Measurements from ENCODE around the gene CACNA1B. TPM values are rescaled to one million over a fixed set of nuclear protein-coding genes. Genes with fewer than 3 reads are reported as not detected.
A peak's percentile ranks its signal among the peaks of the same experiment; 100 is the strongest.

CACNA1B gene
- total RNA-seq, 6 experiments from 2014 or later = not detected

DNA sequence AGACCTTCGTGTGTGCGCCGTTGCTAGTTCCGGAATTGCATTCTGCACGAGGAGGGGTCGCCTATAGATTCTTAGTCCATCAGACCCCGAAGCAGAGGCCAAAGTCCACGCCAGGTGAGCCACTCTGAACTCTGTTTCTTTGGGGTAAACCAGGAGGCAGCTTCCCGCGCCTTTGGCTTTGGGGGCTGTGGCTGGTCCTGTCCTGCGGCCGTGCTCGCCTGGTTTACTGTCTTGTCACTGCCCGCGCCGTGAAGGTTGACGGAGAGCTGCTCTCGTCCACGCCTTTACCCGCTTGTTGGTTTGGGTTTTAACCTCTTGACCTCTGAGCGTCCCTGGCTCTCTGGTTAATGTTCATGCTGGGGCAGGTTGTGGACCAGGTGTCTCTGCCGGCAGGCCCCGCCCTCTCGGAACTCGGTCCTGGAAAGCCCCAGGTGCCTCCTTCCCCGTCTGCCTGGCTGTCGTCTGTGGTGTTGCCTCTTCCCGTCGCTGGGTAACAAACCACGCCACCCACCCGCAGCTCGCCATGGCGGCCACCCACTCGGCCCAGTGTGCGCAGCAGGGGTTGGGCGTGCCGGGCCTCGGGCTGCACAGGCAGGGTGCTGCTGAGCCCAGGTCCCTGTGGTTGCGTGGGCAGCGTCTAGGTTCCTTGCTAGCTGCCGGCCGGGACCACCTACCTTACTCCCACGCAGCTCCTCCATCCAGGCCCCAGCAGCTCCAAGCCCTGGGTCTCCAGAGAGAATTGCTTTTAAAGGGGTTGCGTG, 44.6 kb upstream of the CACNA1B start:
- H3K9me3 Mint-ChIP-seq = no peaks in the 10 kb centered on the region
- H3K36me3 Mint-ChIP-seq (ENCODE audit: low read depth) = peaks cover 23% of the 10 kb centered on the region

GRCh38 chr9:137833721-137834613, 43.6 kb upstream of the CACNA1B start:
- Mint-ChIP-seq H3K27me3 (ENCODE audit: insufficient read depth) (no peaks in the 10 kb centered on the region), H3K4me1 (ENCODE audit: low read depth) (no peaks in the 10 kb centered on the region), H3K4me3 (no peak overlapping the region), H3K36me3 (ENCODE audit: low read depth) (peaks cover 28% of the 10 kb centered on the region), H3K9me3 (peaks cover 6% of the 10 kb centered on the region; the same call in 1 of the 2 replicates), H3K27ac (no peak overlapping the region)
- TF ChIP-seq, protein P1, sequence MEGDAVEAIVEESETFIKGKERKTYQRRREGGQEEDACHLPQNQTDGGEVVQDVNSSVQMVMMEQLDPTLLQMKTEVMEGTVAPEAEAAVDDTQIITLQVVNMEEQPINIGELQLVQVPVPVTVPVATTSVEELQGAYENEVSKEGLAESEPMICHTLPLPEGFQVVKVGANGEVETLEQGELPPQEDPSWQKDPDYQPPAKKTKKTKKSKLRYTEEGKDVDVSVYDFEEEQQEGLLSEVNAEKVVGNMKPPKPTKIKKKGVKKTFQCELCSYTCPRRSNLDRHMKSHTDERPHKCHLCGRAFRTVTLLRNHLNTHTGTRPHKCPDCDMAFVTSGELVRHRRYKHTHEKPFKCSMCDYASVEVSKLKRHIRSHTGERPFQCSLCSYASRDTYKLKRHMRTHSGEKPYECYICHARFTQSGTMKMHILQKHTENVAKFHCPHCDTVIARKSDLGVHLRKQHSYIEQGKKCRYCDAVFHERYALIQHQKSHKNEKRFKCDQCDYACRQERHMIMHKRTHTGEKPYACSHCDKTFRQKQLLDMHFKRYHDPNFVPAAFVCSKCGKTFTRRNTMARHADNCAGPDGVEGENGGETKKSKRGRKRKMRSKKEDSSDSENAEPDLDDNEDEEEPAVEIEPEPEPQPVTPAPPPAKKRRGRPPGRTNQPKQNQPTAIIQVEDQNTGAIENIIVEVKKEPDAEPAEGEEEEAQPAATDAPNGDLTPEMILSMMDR (IDR thresholded peaks at IDR 0.05) = no peak
- no peak for DNase-seq

More for the DNA sequence above, 44.6 kb upstream of the CACNA1B start:
- no peak overlapping the region for H3K27ac Mint-ChIP-seq
- no peaks in the 10 kb centered on the region for H3K4me1 Mint-ChIP-seq (ENCODE audit: low read depth)
- H3K4me3 Mint-ChIP-seq = no peak overlapping the region
- no peaks in the 10 kb centered on the region for H3K27me3 Mint-ChIP-seq (ENCODE audit: insufficient read depth)
- TF ChIP-seq, protein P1 (IDR thresholded peaks at IDR 0.05) = no peak
- DNase-seq = no peak

DNA sequence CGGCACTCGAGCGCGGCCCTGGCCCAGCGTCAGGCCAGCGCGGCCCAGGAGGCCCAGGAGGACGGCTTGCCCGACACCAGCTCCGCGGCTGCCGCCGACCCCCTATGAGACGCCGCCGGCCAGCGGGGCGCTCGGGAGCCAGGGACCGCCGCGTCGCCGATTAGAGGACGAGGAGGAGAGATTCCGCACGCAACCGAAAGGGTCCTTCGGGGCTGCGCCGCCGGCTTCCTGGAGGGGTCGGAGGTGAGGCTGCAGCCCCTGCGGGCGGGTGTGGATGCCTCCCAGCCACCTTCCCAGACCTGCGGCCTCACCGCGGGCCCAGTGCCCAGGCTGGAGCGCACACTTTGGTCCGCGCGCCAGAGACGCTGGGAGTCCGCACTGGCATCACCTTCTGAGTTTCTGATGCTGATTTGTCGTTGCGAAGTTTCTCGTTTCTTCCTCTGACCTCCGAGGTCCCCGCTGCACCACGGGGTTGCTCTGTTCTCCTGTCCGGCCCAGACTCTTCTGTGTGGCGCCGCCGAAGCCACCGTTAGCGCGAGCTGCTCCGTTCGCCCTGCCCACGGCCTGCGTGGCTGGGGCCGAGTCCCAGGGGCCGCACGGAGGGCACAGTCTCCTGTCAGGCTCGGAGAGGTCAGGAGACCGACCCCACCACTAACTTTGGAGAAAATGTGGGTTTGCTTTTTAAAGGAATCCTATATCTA, 42.6 kb upstream of the CACNA1B start:
- H3K9me3 Mint-ChIP-seq = peaks cover 13% of the 10 kb centered on the region
- DNase-seq = no peak
- H3K36me3 Mint-ChIP-seq (ENCODE audit: low read depth) = peaks cover 26% of the 10 kb centered on the region

DNA sequence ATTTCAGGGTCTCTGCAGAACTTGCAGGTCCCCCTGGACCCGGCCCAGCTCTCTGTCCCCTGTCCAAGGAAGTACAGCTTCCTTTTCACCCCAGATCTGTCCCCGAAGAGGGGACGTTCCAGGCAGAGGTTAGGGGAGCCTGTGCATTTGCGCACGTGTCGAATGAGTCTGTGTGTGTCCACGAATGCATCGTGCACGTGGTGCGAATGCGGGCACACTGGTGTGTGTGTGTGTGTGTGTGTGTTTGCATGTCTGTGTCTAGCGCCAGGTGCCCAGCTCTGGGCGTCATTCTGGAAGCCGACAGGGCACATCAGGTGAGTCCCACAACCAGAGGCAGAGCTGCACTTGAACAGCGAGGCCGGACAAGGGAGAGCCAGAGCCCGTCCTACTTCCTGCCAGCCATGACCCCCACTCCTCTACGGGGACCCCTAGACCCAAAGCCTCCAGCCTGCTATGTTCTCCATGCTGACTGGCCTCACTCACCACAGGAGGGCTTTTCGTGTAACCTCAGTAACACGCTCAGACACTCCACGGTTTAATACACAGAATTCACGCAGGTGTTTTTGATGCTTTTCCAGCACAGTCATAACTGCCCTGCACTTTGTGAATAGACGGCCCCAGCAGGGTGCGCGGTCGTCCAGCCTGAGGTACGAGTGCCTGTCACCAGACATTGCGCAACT, 41.3 kb upstream of the CACNA1B start:
- no peaks in the 10 kb centered on the region for H3K4me1 Mint-ChIP-seq (ENCODE audit: low read depth)
- no peak overlapping the region for H3K4me3 Mint-ChIP-seq
- no peaks in the 10 kb centered on the region for H3K27me3 Mint-ChIP-seq (ENCODE audit: insufficient read depth)
- H3K36me3 Mint-ChIP-seq (ENCODE audit: low read depth) = peaks cover 21% of the 10 kb centered on the region
- DNase-seq = no peak
- H3K27ac Mint-ChIP-seq = no peak overlapping the region
- peaks cover 21% of the 10 kb centered on the region for H3K9me3 Mint-ChIP-seq
- TF ChIP-seq, protein P1 (IDR thresholded peaks at IDR 0.05) = no peak

More for the DNA sequence above, 42.6 kb upstream of the CACNA1B start:
- no peaks in the 10 kb centered on the region for H3K27me3 Mint-ChIP-seq (ENCODE audit: insufficient read depth)
- H3K4me1 Mint-ChIP-seq (ENCODE audit: low read depth) = no peaks in the 10 kb centered on the region
- H3K27ac Mint-ChIP-seq = no peak overlapping the region
- H3K4me3 Mint-ChIP-seq = no peak overlapping the region
- TF ChIP-seq, protein P1 (IDR thresholded peaks at IDR 0.05) = no peak

GRCh38 chr9:137836831-137837241, 40.7 kb upstream of the CACNA1B start:
- Mint-ChIP-seq H3K9me3 (peaks cover 21% of the 10 kb centered on the region), H3K27ac (no peak overlapping the region), H3K27me3 (ENCODE audit: insufficient read depth) (no peaks in the 10 kb centered on the region), H3K4me3 (no peak overlapping the region), H3K4me1 (ENCODE audit: low read depth) (no peaks in the 10 kb centered on the region), H3K36me3 (ENCODE audit: low read depth) (peaks cover 17% of the 10 kb centered on the region)
- DNase-seq = no peak
- TF ChIP-seq, protein P1 (IDR thresholded peaks at IDR 0.05) = 0 out of 2 replicates have a peak, but pooled peaks have one; percentile 19

All from HFFc6 (cell line).